ENCODE measurements around the gene CAMTA1. TPM values are rescaled to one million over a fixed set of nuclear protein-coding genes. Genes with fewer than 3 reads are reported as not detected.
A peak's percentile ranks its signal among the peaks of the same experiment; 100 is the strongest.

The CAMTA1 gene
- total RNA-seq, 6 experiments from 2014 or later, result 78.1 to 96.6 (median 86.1) TPM

- peaks cover 11% of the 10 kb centered on the region for H3K4me1 Mint-ChIP-seq (ENCODE audit: low read depth)
- no peak overlapping the region for H3K4me3 Mint-ChIP-seq
- H3K27ac Mint-ChIP-seq, result no peak overlapping the region
- H3K36me3 Mint-ChIP-seq (ENCODE audit: low read depth), result no peaks in the 10 kb centered on the region
- DNase-seq, result no peak
- H3K27me3 Mint-ChIP-seq (ENCODE audit: insufficient read depth), result peaks cover 2% of the 10 kb centered on the region; the same call in 1 of the 2 replicates
- peak; percentile 21; the same call in 1 of the 2 replicates for TF ChIP-seq CTCF (IDR thresholded peaks at IDR 0.05)
- H3K9me3 Mint-ChIP-seq, result no peaks in the 10 kb centered on the region
Measured at GRCh38 chr1:7449750-7450149, 664.5 kb downstream of the CAMTA1 start.

GRCh38 chr1:7450838-7451237 lies 665.6 kb downstream of the CAMTA1 start:
- Mint-ChIP-seq H3K36me3 (ENCODE audit: low read depth) (no peaks in the 10 kb centered on the region), H3K9me3 (no peaks in the 10 kb centered on the region), H3K4me3 (no peak overlapping the region), H3K27me3 (ENCODE audit: insufficient read depth) (peaks cover 2% of the 10 kb centered on the region; the same call in 1 of the 2 replicates), H3K4me1 (ENCODE audit: low read depth) (peaks cover 17% of the 10 kb centered on the region), H3K27ac (no peak overlapping the region)
- no peak for TF ChIP-seq CTCF (IDR thresholded peaks at IDR 0.05)
- DNase-seq, result no peak

GRCh38 chr1:7453038-7453437 lies 667.8 kb downstream of the CAMTA1 start:
- no peak overlapping the region for H3K27ac Mint-ChIP-seq
- no peak for DNase-seq
- H3K9me3 Mint-ChIP-seq, result no peaks in the 10 kb centered on the region
- peaks cover 2% of the 10 kb centered on the region; the same call in 1 of the 2 replicates for H3K27me3 Mint-ChIP-seq (ENCODE audit: insufficient read depth)
- no peaks in the 10 kb centered on the region for H3K36me3 Mint-ChIP-seq (ENCODE audit: low read depth)
- TF ChIP-seq CTCF (IDR thresholded peaks at IDR 0.05), result no peak
- no peak overlapping the region for H3K4me3 Mint-ChIP-seq
- peaks cover 17% of the 10 kb centered on the region for H3K4me1 Mint-ChIP-seq (ENCODE audit: low read depth)

GRCh38 chr1:7454052-7454815 lies 669.0 kb downstream of the CAMTA1 start:
- no peak overlapping the region for H3K4me3 Mint-ChIP-seq
- DNase-seq, result peak; percentile 16
- peak; percentile 71 for TF ChIP-seq CTCF (IDR thresholded peaks at IDR 0.05)
- peaks cover 2% of the 10 kb centered on the region; the same call in 1 of the 2 replicates for H3K27me3 Mint-ChIP-seq (ENCODE audit: insufficient read depth)
- peaks cover 17% of the 10 kb centered on the region for H3K4me1 Mint-ChIP-seq (ENCODE audit: low read depth)
- H3K9me3 Mint-ChIP-seq, result no peaks in the 10 kb centered on the region
- H3K36me3 Mint-ChIP-seq (ENCODE audit: low read depth), result no peaks in the 10 kb centered on the region
- H3K27ac Mint-ChIP-seq, result no peak overlapping the region

- TF ChIP-seq CTCF (IDR thresholded peaks at IDR 0.05), result no peak
- peaks cover 6% of the 10 kb centered on the region for H3K27me3 Mint-ChIP-seq (ENCODE audit: insufficient read depth)
- no peaks in the 10 kb centered on the region for H3K36me3 Mint-ChIP-seq (ENCODE audit: low read depth)
- no peaks in the 10 kb centered on the region for H3K9me3 Mint-ChIP-seq
- DNase-seq, result no peak
- peaks cover 17% of the 10 kb centered on the region for H3K4me1 Mint-ChIP-seq (ENCODE audit: low read depth)
- H3K27ac Mint-ChIP-seq, result no peak overlapping the region
- no peak overlapping the region for H3K4me3 Mint-ChIP-seq
Measured at GRCh38 chr1:7454895-7455784, 669.9 kb downstream of the CAMTA1 start.
